WTC11 (cell line): ENCODE data around the gene AFAP1L2. TPM values are rescaled to one million over a fixed set of nuclear protein-coding genes. Genes with fewer than 3 reads are reported as not detected.

Experiments
- ATAC-seq: fragments of 200-7000 bp; cut with Tn5 transposase; 2 replicates; pipeline ENCODE4 v1.10.0; 2021; ENCODE audit warnings: mild to moderate bottlenecking, moderate library complexity
- CTCF ChIA-PET: fragments of 300-600 bp; sonication (Branson Sonifier 250); formaldehyde crosslinking; loops from one replicate; lab custom pipeline; 2021; ENCODE audit warnings: antibody characterized with exemption; lab: Charles Lee
- POLR2A ChIA-PET: fragments of 350-600 bp; sonication (Branson Sonifier 250); formaldehyde crosslinking; loops from one replicate; lab custom pipeline; 2021; ENCODE audit warnings: antibody characterized with exemption; lab: Charles Lee
- DNase-seq: peaks from one replicate; pipeline ENCODE4 v3.0.0; 2021; ENCODE audit warnings: low spot score
- H3K27ac Mint-ChIP-seq: 2 replicates; pipeline ENCODE4 v1.8.0; 2021; ENCODE audit warnings: mixed read lengths
- H3K27me3 Mint-ChIP-seq: 2 replicates; pipeline ENCODE4 v1.8.0; 2021; ENCODE audit warnings: low read depth, mild to moderate bottlenecking, moderate library complexity, mixed read lengths
- H3K36me3 Mint-ChIP-seq: 2 replicates; pipeline ENCODE4 v1.8.0; 2021; ENCODE audit warnings: mixed read lengths
- H3K4me1 Mint-ChIP-seq: 2 replicates; pipeline ENCODE4 v1.8.0; 2022; ENCODE audit warnings: mixed read lengths
- H3K4me3 Mint-ChIP-seq: 2 replicates; pipeline ENCODE4 v1.8.0; 2021; ENCODE audit warnings: mild to moderate bottlenecking, moderate library complexity, mixed read lengths
- H3K9me3 Mint-ChIP-seq: 2 replicates; pipeline ENCODE4 v1.8.0; 2021; ENCODE audit warnings: mixed read lengths
- AFF4 ChIP-seq: sonication (generic); formaldehyde crosslinking; IDR thresholded peaks from 2 replicates; pipeline ENCODE4 v1.8.1; 2023; ENCODE audit warnings: mild to moderate bottlenecking, missing genetic modification reagents, borderline replicate concordance
- AR ChIP-seq: fragments of 250-450 bp; sonication (Bioruptor Pico); IDR thresholded peaks from 2 replicates; pipeline ENCODE4 v1.9.0; 2021; ENCODE audit warnings: mild to moderate bottlenecking
- ATF2 ChIP-seq: sonication (generic); formaldehyde crosslinking; IDR thresholded peaks from 2 replicates; pipeline ENCODE4 v1.8.1; 2022; ENCODE audit warnings: low read depth, missing genetic modification reagents, borderline replicate concordance
- ESRRA ChIP-seq: sonication (generic); formaldehyde crosslinking; IDR thresholded peaks from 2 replicates; pipeline ENCODE4 v1.8.1; 2022; ENCODE audit warnings: mild to moderate bottlenecking, missing genetic modification reagents, borderline replicate concordance
- FOXJ3 ChIP-seq: sonication (generic); formaldehyde crosslinking; IDR thresholded peaks from 2 replicates; pipeline ENCODE4 v1.9.0; 2021; ENCODE audit warnings: missing genetic modification reagents, mild to moderate bottlenecking, borderline replicate concordance
- IRF2 ChIP-seq: sonication (generic); formaldehyde crosslinking; IDR thresholded peaks from 2 replicates; pipeline ENCODE4 v1.8.0; 2022; ENCODE audit warnings: low read depth, missing genetic modification reagents, borderline replicate concordance
- MLX ChIP-seq: sonication (generic); formaldehyde crosslinking; IDR thresholded peaks from 2 replicates; pipeline ENCODE4 v1.8.1; 2023; ENCODE audit warnings: mild to moderate bottlenecking, missing genetic modification reagents, moderate library complexity
- MXD4 ChIP-seq: fragments of 250-450 bp; sonication (Bioruptor Pico); IDR thresholded peaks from 2 replicates; pipeline ENCODE4 v1.8.0; 2021; ENCODE audit warnings: mild to moderate bottlenecking, moderate library complexity, borderline replicate concordance
- MYBL2 ChIP-seq: sonication (generic); formaldehyde crosslinking; IDR thresholded peaks from 2 replicates; pipeline ENCODE4 v1.8.1; 2023; ENCODE audit warnings: mild to moderate bottlenecking, moderate library complexity, missing genetic modification reagents
- NFATC4 ChIP-seq: fragments of 250-450 bp; sonication (Bioruptor Pico); IDR thresholded peaks from 2 replicates; pipeline ENCODE4 v1.9.0; 2021; ENCODE audit warnings: mild to moderate bottlenecking
- NFE2L1 ChIP-seq: sonication (generic); formaldehyde crosslinking; IDR thresholded peaks from 2 replicates; pipeline ENCODE4 v1.8.1; 2023; ENCODE audit warnings: missing genetic modification reagents
- RELA ChIP-seq: sonication (generic); formaldehyde crosslinking; IDR thresholded peaks from 2 replicates; pipeline ENCODE4 v1.8.1; 2022; ENCODE audit warnings: missing genetic modification reagents, mild to moderate bottlenecking, borderline replicate concordance
- SMAD3 ChIP-seq: sonication (generic); formaldehyde crosslinking; IDR thresholded peaks from 2 replicates; pipeline ENCODE4 v1.8.0; 2022; ENCODE audit warnings: missing genetic modification reagents, mild to moderate bottlenecking, borderline replicate concordance
- SMAD4 ChIP-seq: sonication (generic); formaldehyde crosslinking; IDR thresholded peaks from 2 replicates; pipeline ENCODE4 v1.8.0; 2022; ENCODE audit warnings: mild to moderate bottlenecking, missing genetic modification reagents
- SP1 ChIP-seq: sonication (generic); formaldehyde crosslinking; conservative IDR thresholded peaks from 2 replicates; pipeline ENCODE4 v1.8.1; 2022; ENCODE audit warnings: missing genetic modification reagents
- ZNF138 ChIP-seq: sonication (generic); formaldehyde crosslinking; conservative IDR thresholded peaks from 2 replicates; pipeline ENCODE4 v1.8.1; 2022; ENCODE audit warnings: mild to moderate bottlenecking, moderate library complexity, missing genetic modification reagents
- ZNF219 ChIP-seq: sonication (generic); formaldehyde crosslinking; IDR thresholded peaks from 2 replicates; pipeline ENCODE4 v1.8.0; 2023; ENCODE audit warnings: missing genetic modification reagents, mild to moderate bottlenecking, borderline replicate concordance
- ZNF281 ChIP-seq: sonication (generic); formaldehyde crosslinking; IDR thresholded peaks from 2 replicates; pipeline ENCODE4 v1.8.0; 2023; ENCODE audit warnings: mild to moderate bottlenecking, missing genetic modification reagents
- ZSCAN18 ChIP-seq: fragments of 250-450 bp; sonication (Bioruptor Pico); IDR thresholded peaks from 2 replicates; pipeline ENCODE4 v2.1.2; 2022; ENCODE audit warnings: mild to moderate bottlenecking, moderate library complexity
- total RNA-seq: library from RNA; stranded (reverse); gene quantifications from 3 replicates; pipeline ENCODE4 v1.2.3, GENCODE V29; 2021

Gene AFAP1L2
- total RNA-seq, 1 experiment from 2014 or later, result 5.0 TPM

GRCh38 chr10:114276671-114277070, 127.6 kb downstream of the AFAP1L2 start:
- no peaks in the 10 kb centered on the region for H3K36me3 Mint-ChIP-seq
- CTCF ChIA-PET, result no interaction called here
- no peak overlapping the region for H3K27ac Mint-ChIP-seq

More at GRCh38 chr10:114276671-114277070, 127.6 kb downstream of the AFAP1L2 start:
- no peaks in the 10 kb centered on the region for H3K4me1 Mint-ChIP-seq
- no peaks in the 10 kb centered on the region for H3K9me3 Mint-ChIP-seq
- DNase-seq, result no peak
- no peak overlapping the region for H3K4me3 Mint-ChIP-seq
- no peak for ATAC-seq
- POLR2A ChIA-PET, result no interaction called here
- no peaks in the 10 kb centered on the region for H3K27me3 Mint-ChIP-seq
- TF ChIP-seq NFATC4 (CRISPR knock-in tag), result no peak
- TF ChIP-seq MXD4 (CRISPR knock-in tag), result no peak
- TF ChIP-seq ZSCAN18 (CRISPR knock-in tag), result no peak
- no peak for TF ChIP-seq ESRRA (CRISPR knock-in tag)
- TF ChIP-seq RELA, result no peak
- no peak for TF ChIP-seq AR
- TF ChIP-seq SMAD3 (CRISPR knock-in tag), result no peak
- TF ChIP-seq NFE2L1 (CRISPR knock-in tag), result no peak
- TF ChIP-seq ZNF219 (CRISPR knock-in tag), result no peak
- TF ChIP-seq MYBL2, result no peak
- TF ChIP-seq ZNF281 (CRISPR knock-in tag), result no peak
- no peak for TF ChIP-seq SP1 (CRISPR knock-in tag)
- no peak for TF ChIP-seq SMAD4 (CRISPR knock-in tag)
- no peak for TF ChIP-seq MLX (CRISPR knock-in tag)
- no peak for TF ChIP-seq IRF2
- no peak for TF ChIP-seq ATF2 (CRISPR knock-in tag)
- TF ChIP-seq ZNF138 (CRISPR knock-in tag), result no peak
- TF ChIP-seq FOXJ3 (CRISPR knock-in tag), result no peak
- no peak for TF ChIP-seq AFF4
